H1 (cell line): ENCODE results near the gene QSOX1. TPM values are rescaled to one million over a fixed set of nuclear protein-coding genes. Genes with fewer than 3 reads are reported as not detected.

Source experiments
- CTCF ChIA-PET: fragments of 300-600 bp; sonication (Branson Sonifier 250); formaldehyde crosslinking; loops from one replicate; lab custom pipeline; 2021; ENCODE audit not compliant: partially characterized antibody; lab: Charles Lee
- POLR2A ChIA-PET: fragments of 300-600 bp; sonication (Branson Sonifier 250); formaldehyde crosslinking; loops from one replicate; lab custom pipeline; 2021; ENCODE audit warnings: inconsistent platforms; ENCODE audit not compliant: partially characterized antibody; lab: Charles Lee
- DNase-seq, 2 experiments: peaks; one replicate each; pipeline versions ENCODE4 v3.0.0 to v3.0.0-alpha.2; 2010 to 2022; ENCODE audit warnings: low spot score in 2 of 2, low read depth in 1 of 2, mixed read lengths in 1 of 2
- FAIRE-seq: peaks from 2 replicates; lab custom pipeline; 2011; peaks lifted over from hg19 to GRCh38; lab: Jason Lieb, UNC
- H2AFZ ChIP-seq: 2 replicates; pipeline ENCODE4 v1.8.1; 2012; ENCODE audit warnings: low read length, inconsistent platforms
- H2AK5ac ChIP-seq: 2 replicates; pipeline ENCODE4 v1.6.1; 2013; ENCODE audit warnings: low read depth, low read length
- H2BK120ac ChIP-seq: replicated peaks from 2 replicates; pipeline ENCODE3; 2013; ENCODE audit warnings: low read depth, low read length, inconsistent platforms
- H2BK12ac ChIP-seq: 2 replicates; pipeline ENCODE4 v1.6.1; 2013; ENCODE audit warnings: low read depth, low read length
- H2BK15ac ChIP-seq: 2 replicates; pipeline ENCODE4 v1.6.1; 2013; ENCODE audit warnings: low read length
- H2BK20ac ChIP-seq: 2 replicates; pipeline ENCODE4 v1.6.1; 2013; ENCODE audit warnings: low read length
- H2BK5ac ChIP-seq: 2 replicates; pipeline ENCODE4 v1.6.1; 2013; ENCODE audit warnings: low read depth, low read length
- H3K14ac ChIP-seq: 2 replicates; pipeline ENCODE4 v1.6.1; 2013; ENCODE audit warnings: inconsistent platforms; ENCODE audit not compliant: insufficient read length
- H3K18ac ChIP-seq: 2 replicates; pipeline ENCODE4 v1.6.1; 2013; ENCODE audit warnings: low read length; ENCODE audit errors: extremely low read depth
- H3K23ac ChIP-seq: 2 replicates; pipeline ENCODE4 v1.6.1; 2013; ENCODE audit warnings: inconsistent platforms; ENCODE audit not compliant: insufficient read length
- H3K23me2 ChIP-seq: 2 replicates; pipeline ENCODE4 v1.6.1; 2013; ENCODE audit warnings: low read depth, low read length
- H3K27ac ChIP-seq: 2 replicates; pipeline ENCODE4 v1.6.1; 2011; ENCODE audit warnings: low read depth, low read length, inconsistent platforms
- H3K27me3 ChIP-seq, 4 experiments: replicated peaks in 1 of 4; 1 replicate in 1 of 4; 2 replicates in 3 of 4; pipeline versions ENCODE4 v1.6.1 to v1.8.1; 2011 to 2013; ENCODE audit warnings: low read length in 3 of 4, mild to moderate bottlenecking in 3 of 4, inconsistent platforms in 2 of 4, mixed read lengths in 2 of 4, moderate library complexity in 1 of 4; ENCODE audit not compliant: control insufficient read depth in 3 of 4, insufficient read depth in 3 of 4; ENCODE audit errors: extremely low read depth in 1 of 4
- H3K36me3 ChIP-seq, 4 experiments: 2 replicates each; pipeline versions ENCODE4 v1.6.1 to v1.8.1; 2011 to 2013; ENCODE audit warnings: mild to moderate bottlenecking in 4 of 4, low read length in 3 of 4, moderate library complexity in 2 of 4, control low read depth in 1 of 4, inconsistent platforms in 1 of 4; ENCODE audit not compliant: insufficient read depth in 4 of 4, control insufficient read depth in 2 of 4
- H3K4ac ChIP-seq: replicated peaks from 2 replicates; pipeline ENCODE3; 2013; ENCODE audit warnings: low read length, low read depth, mixed read lengths, inconsistent platforms; ENCODE audit not compliant: insufficient read length
- H3K4me1 ChIP-seq, 4 experiments: replicated peaks in 1 of 4; 1 replicate in 1 of 4; 2 replicates in 3 of 4; pipeline versions ENCODE4 v1.6.1 to v1.8.1; 2011 to 2013; ENCODE audit warnings: low read length in 3 of 4, inconsistent platforms in 2 of 4, mixed read lengths in 1 of 4; ENCODE audit not compliant: insufficient read depth in 4 of 4, control insufficient read depth in 3 of 4
- H3K4me2 ChIP-seq, 2 experiments: 2 replicates each; pipeline versions ENCODE4 v1.6.1 to v1.8.1; 2011 to 2013; ENCODE audit warnings: low read depth in 2 of 2, low read length in 2 of 2, control low read depth in 1 of 2, inconsistent platforms in 1 of 2, mild to moderate bottlenecking in 1 of 2; ENCODE audit not compliant: insufficient read depth in 1 of 2
- H3K4me3 ChIP-seq, 4 experiments: fragments of 200-600, 300-600 bp in 1 of 4; sonication (generic), shearing (Covaris generic), sonication (Bioruptor Twin) in 1 of 4; 2 replicates each; pipeline versions ENCODE4 v1.5.1 to v1.8.1; 2011 to 2016; ENCODE audit warnings: low read length in 4 of 4, low read depth in 3 of 4, control low read depth in 2 of 4, inconsistent platforms in 2 of 4, mild to moderate bottlenecking in 2 of 4, mixed read lengths in 1 of 4, moderate library complexity in 1 of 4; ENCODE audit not compliant: insufficient read depth in 2 of 4; ENCODE audit errors: extremely low read depth in 1 of 4
- H3K56ac ChIP-seq: replicated peaks from 2 replicates; pipeline ENCODE3; 2013; ENCODE audit warnings: low read depth, mild to moderate bottlenecking, mixed read lengths, low read length, inconsistent platforms; ENCODE audit not compliant: insufficient read length
- H3K79me1 ChIP-seq: 2 replicates; pipeline ENCODE4 v1.6.1; 2013; ENCODE audit warnings: low read depth, low read length, control low read depth
- H3K79me2 ChIP-seq, 2 experiments: 2 replicates each; pipeline versions ENCODE4 v1.6.1 to v1.8.1; 2012 to 2013; ENCODE audit warnings: low read length in 2 of 2, mild to moderate bottlenecking in 2 of 2, inconsistent platforms in 1 of 2; ENCODE audit not compliant: insufficient read depth in 2 of 2, control insufficient read depth in 1 of 2
- H3K9ac ChIP-seq, 4 experiments: replicated peaks in 1 of 4; 1 replicate in 1 of 4; 2 replicates in 3 of 4; pipeline versions ENCODE4 v1.6.1 to v1.8.1; 2011 to 2013; ENCODE audit warnings: low read depth in 3 of 4, low read length in 3 of 4, control low read depth in 2 of 4, mild to moderate bottlenecking in 2 of 4, moderate library complexity in 2 of 4, inconsistent platforms in 1 of 4; ENCODE audit errors: extremely low read depth in 1 of 4
- H3K9me3 ChIP-seq, 2 experiments: 2 replicates each; pipeline versions ENCODE4 v1.6.1 to v1.8.1; 2012 to 2013; ENCODE audit warnings: mild to moderate bottlenecking in 2 of 2, moderate library complexity in 2 of 2, control low read depth in 1 of 2, inconsistent platforms in 1 of 2, low read depth in 1 of 2, low read length in 1 of 2, mixed read lengths in 1 of 2; ENCODE audit not compliant: insufficient read depth in 2 of 2
- H4K20me1 ChIP-seq, 2 experiments: replicated peaks in 1 of 2; 2 replicates each; pipeline versions ENCODE3 to v1.8.1; 2011 to 2013; ENCODE audit warnings: inconsistent platforms in 2 of 2, low read length in 2 of 2, mild to moderate bottlenecking in 1 of 2; ENCODE audit not compliant: insufficient read depth in 2 of 2, control insufficient read depth in 1 of 2
- H4K5ac ChIP-seq: 2 replicates; pipeline ENCODE4 v1.6.1; 2013; ENCODE audit warnings: low read length, low read depth, mixed read lengths, inconsistent platforms; ENCODE audit not compliant: insufficient read length
- H4K8ac ChIP-seq: 2 replicates; pipeline ENCODE4 v1.8.0; 2013; ENCODE audit warnings: mild to moderate bottlenecking, moderate library complexity, low read length, inconsistent platforms; ENCODE audit not compliant: insufficient read depth; ENCODE audit errors: extremely low read depth
- H4K91ac ChIP-seq: replicated peaks from 2 replicates; pipeline ENCODE3; 2013; ENCODE audit warnings: low read length, mixed read lengths, inconsistent platforms; ENCODE audit not compliant: insufficient read length
- GTF2F1 ChIP-seq: IDR thresholded peaks from 2 replicates; pipeline ENCODE4 v1.6.1; 2012; ENCODE audit warnings: low read depth, low read length, improper control_type of control experiment, borderline replicate concordance
- HDAC6 ChIP-seq: IDR thresholded peaks from one replicate; pipeline ENCODE4 v1.7.1; 2012; ENCODE audit warnings: low read depth, mild to moderate bottlenecking, inconsistent platforms, low read length, moderate library complexity
- NRF1 ChIP-seq: IDR thresholded peaks from 2 replicates; pipeline ENCODE4 v1.6.1; 2011; ENCODE audit warnings: mild to moderate bottlenecking, low read depth, low read length, improper control_type of control experiment
- POLR2AphosphoS5 ChIP-seq: IDR thresholded peaks from 2 replicates; pipeline ENCODE4 v1.6.1; 2011; ENCODE audit warnings: low read depth, low read length
- RXRA ChIP-seq: IDR thresholded peaks from 2 replicates; pipeline ENCODE4 v1.6.1; 2011; ENCODE audit warnings: low read depth, mild to moderate bottlenecking, low read length, moderate library complexity; ENCODE audit not compliant: insufficient read depth
- SAP30 ChIP-seq: fragments of 300-600 bp; sonication (generic); IDR thresholded peaks from 2 replicates; pipeline ENCODE4 v1.7.1; 2012; ENCODE audit warnings: low read length, moderate library complexity, mild to moderate bottlenecking, inconsistent platforms; ENCODE audit not compliant: insufficient read depth, insufficient replicate concordance
- SRF ChIP-seq: IDR thresholded peaks from 2 replicates; pipeline ENCODE4 v1.6.1; 2011; ENCODE audit warnings: mild to moderate bottlenecking, low read depth, low read length, moderate library complexity
- TAF7 ChIP-seq: optimal IDR thresholded peaks from 2 replicates; pipeline ENCODE3; 2011; ENCODE audit warnings: low read depth, mild to moderate bottlenecking, inconsistent platforms, low read length, moderate library complexity, borderline replicate concordance
- WGBS, 2 experiments: shearing (Covaris generic) in 1 of 2; methylation state at CpG; one replicate each; pipeline versions ENCODE4 v1.1.6 to v1.1.7; 2013 to 2015; ENCODE audit warnings: low lambda C conversion rate in 2 of 2, mixed read lengths in 2 of 2, inconsistent platforms in 1 of 2, low coverage in 1 of 2, missing lambda C conversion rate in 1 of 2; ENCODE audit not compliant: insufficient replicate concordance in 2 of 2, insufficient coverage in 1 of 2, insufficient read length in 1 of 2; ENCODE audit errors: extremely low coverage in 1 of 2, missing lambda C conversion rate in 1 of 2; 5-methylcytosine and 5-hydroxymethylcytosine counted together
- polyA plus RNA-seq, 7 experiments: library from polyadenylated mRNA; depleted of rRNA in 3 of 7; stranded (reverse) in 5 of 7; unstranded in 2 of 7; fragments of >200 nt in 5 of 7; fragments of 200-250 nt in 2 of 7; gene quantifications; 1 replicate in 5 of 7; 2 replicates in 1 of 7; 4 replicates in 1 of 7; pipeline versions ENCODE4 v1.2.1 to v1.2.3, GENCODE V29; 2011 to 2013; ENCODE audit warnings: missing spikeins in 2 of 7, mixed read lengths in 2 of 7
- total RNA-seq: library from RNA; stranded (reverse); fragmentation: NEBNext Ultra II Directional; extraction: Animal tissue kit (Norgen Biotek cat#: 25700); gene quantifications from 2 replicates; pipeline ENCODE4 v1.2.1, GENCODE V29; 2021
- TF ChIP-seq, protein P1 (sequence below): IDR thresholded peaks from 2 replicates; pipeline ENCODE4 v1.6.1; 2011; ENCODE audit warnings: low read length, improper control_type of control experiment

QSOX1 gene
- total and polyA plus RNA-seq, 2 of the 8 experiments (the other 6 are each of a cell fraction or from before 2014, with no cell fraction given), result 97.7 to 123 TPM

DNA sequence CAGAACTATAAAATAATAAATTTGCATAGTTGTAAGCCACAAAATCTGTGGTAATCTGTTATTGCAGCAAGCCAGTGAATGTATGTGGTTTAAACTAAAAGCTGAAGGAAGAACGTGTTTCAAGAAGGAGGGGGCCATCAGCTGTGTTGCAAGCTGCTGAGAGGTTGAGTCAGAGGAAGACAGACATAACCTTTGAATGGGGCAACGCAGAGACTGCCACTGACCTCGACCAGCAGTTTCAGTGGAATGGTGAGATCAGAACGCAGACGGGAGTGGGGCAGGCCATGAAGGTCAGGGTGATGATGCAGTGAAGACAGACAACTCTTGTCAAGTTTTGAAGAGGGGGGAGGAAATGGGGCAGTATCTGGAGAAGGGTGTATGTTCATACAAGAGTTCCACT lies 23.2 kb upstream of the QSOX1 start:
- no peak overlapping the region for H3K4ac ChIP-seq
- POLR2A ChIA-PET, result no interaction called here
- no peaks in the 10 kb centered on the region for H3K23me2 ChIP-seq
- CTCF ChIA-PET, result interaction anchor here (1.4 to 1.6 kb wide), 2 partner anchors 9 to 39 kb away, joined by 3 to 4 read pairs; no protein-coding TSS in a partner anchor
- H3K27me3 ChIP-seq, result no peaks in the 10 kb centered on the region; a peak in 2 of 7 replicates
- no peak overlapping the region for H2BK120ac ChIP-seq
- no peaks in the 10 kb centered on the region for H3K9me3 ChIP-seq
- 89% methylated on average over 5 of the region's 5 CpGs; no CpG with 5 or more reads in 1 of the 2 experiments for WGBS, 2 experiments
- no peak overlapping the region for H2BK5ac ChIP-seq
- H3K23ac ChIP-seq, result no peak overlapping the region
- no peaks in the 10 kb centered on the region for H3K79me2 ChIP-seq
- H3K4me1 ChIP-seq, result peaks cover 0 to 4% (median 0%) of the 10 kb centered on the region in 4 experiments; a peak in 1 of 7 replicates
- H3K18ac ChIP-seq, result no peak overlapping the region
- H3K79me1 ChIP-seq, result no peaks in the 10 kb centered on the region
- H2BK15ac ChIP-seq, result no peak overlapping the region
- no peak overlapping the region for H4K5ac ChIP-seq
- H4K20me1 ChIP-seq, result no peaks in the 10 kb centered on the region
- H3K4me2 ChIP-seq, result no peak overlapping the region
- no peak overlapping the region for H2AK5ac ChIP-seq
- H3K4me3 ChIP-seq, result no peak overlapping the region
- no peak overlapping the region for H4K8ac ChIP-seq
- FAIRE-seq, result no peak
- no peak overlapping the region for H2AFZ ChIP-seq
- H2BK12ac ChIP-seq, result no peak overlapping the region
- H3K56ac ChIP-seq, result no peak overlapping the region
- no peaks in the 10 kb centered on the region for H3K36me3 ChIP-seq
- no peak for DNase-seq
- H3K9ac ChIP-seq, result no peak overlapping the region
- H4K91ac ChIP-seq, result no peak overlapping the region
- no peak overlapping the region for H2BK20ac ChIP-seq
- no peak overlapping the region for H3K27ac ChIP-seq
- no peak overlapping the region for H3K14ac ChIP-seq
- TF ChIP-seq HDAC6 (no peak), RXRA (no peak), POLR2AphosphoS5 (no peak), NRF1 (no peak), GTF2F1 (no peak), SRF (no peak), SAP30 (no peak), TAF7 (no peak)
- TF ChIP-seq, protein P1, sequence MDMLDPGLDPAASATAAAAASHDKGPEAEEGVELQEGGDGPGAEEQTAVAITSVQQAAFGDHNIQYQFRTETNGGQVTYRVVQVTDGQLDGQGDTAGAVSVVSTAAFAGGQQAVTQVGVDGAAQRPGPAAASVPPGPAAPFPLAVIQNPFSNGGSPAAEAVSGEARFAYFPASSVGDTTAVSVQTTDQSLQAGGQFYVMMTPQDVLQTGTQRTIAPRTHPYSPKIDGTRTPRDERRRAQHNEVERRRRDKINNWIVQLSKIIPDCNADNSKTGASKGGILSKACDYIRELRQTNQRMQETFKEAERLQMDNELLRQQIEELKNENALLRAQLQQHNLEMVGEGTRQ, result no peak
